ES-I3 (cell line): Measurements from ENCODE around the gene IRF8.
A peak's percentile ranks its signal among the peaks of the same experiment; 100 is the strongest.
"Not testable (repeated sequence)": the region's sequence is repeated elsewhere in the genome, so short reads cannot be mapped to it uniquely, and the experiment has no call there.

Source experiments
- H3K36me3 ChIP-seq: 2 replicates; pipeline ENCODE4 v1.6.1; 2013; ENCODE audit warnings: mild to moderate bottlenecking, low read length, control low read depth, moderate library complexity; ENCODE audit not compliant: insufficient read depth
- H3K4me1 ChIP-seq: 2 replicates; pipeline ENCODE4 v1.6.1; 2013; ENCODE audit warnings: mild to moderate bottlenecking, control low read depth, low read length; ENCODE audit not compliant: insufficient read depth
- H3K9ac ChIP-seq: 2 replicates; pipeline ENCODE4 v1.6.1; 2013; ENCODE audit warnings: low read depth, mild to moderate bottlenecking, low read length, moderate library complexity
- H3K9me3 ChIP-seq: 2 replicates; pipeline ENCODE4 v1.6.1; 2013; ENCODE audit warnings: mild to moderate bottlenecking, low read length, moderate library complexity; ENCODE audit not compliant: control insufficient read depth, insufficient read depth

IRF8 gene, protein sequence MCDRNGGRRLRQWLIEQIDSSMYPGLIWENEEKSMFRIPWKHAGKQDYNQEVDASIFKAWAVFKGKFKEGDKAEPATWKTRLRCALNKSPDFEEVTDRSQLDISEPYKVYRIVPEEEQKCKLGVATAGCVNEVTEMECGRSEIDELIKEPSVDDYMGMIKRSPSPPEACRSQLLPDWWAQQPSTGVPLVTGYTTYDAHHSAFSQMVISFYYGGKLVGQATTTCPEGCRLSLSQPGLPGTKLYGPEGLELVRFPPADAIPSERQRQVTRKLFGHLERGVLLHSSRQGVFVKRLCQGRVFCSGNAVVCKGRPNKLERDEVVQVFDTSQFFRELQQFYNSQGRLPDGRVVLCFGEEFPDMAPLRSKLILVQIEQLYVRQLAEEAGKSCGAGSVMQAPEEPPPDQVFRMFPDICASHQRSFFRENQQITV

DNA sequence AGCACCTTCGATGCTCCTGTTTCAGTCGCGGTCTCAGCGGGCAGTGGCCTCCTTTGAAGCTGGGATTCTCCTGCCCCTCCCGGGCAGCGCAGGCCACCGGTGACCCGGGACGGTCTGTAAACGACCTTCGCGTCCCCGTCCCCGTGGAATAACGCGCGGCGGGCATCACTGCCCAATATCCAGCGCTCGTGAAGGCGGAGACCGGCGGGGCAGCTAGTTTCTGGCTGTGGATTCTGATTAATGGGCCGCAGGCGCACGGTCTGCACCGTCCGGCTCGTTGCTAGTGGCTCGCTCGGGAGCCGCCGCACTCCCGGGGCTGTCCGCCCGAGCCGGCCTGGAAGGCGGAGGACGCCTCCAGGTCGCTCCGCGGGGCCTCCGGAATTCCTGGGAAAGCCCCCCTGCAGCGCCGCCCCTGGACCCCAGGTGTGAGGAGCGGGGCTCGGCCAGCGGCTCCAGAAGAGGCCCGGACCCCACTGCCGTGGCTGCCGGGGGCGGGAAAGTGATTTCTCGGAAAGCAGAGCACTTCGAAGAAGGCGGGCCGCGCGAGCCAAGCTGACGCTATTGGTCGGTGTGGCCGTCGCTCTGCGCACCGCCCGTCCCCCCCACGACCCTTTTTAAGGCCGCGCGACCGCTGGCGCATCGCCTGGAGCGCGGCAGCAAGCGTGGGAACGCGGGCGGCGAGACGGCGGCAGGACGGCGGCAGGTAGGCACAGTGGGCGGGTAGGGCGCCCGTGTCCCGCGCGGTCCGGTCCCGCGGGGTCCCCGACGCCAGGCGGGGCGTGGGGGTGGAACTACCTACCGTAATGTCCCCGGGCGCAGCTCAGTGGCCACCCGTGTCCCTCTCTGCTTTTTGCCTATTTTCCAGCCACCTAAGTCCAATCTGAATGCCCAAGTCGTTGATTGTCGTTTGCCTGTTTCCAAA is at the start of gene IRF8:
TSS of gene IRF8 (plus strand) at position 642 of the 922 bp plus-strand sequence. CDS start 3,854 bp downstream, outside the sequence.
- H3K9me3 ChIP-seq: no peaks in the 10 kb centered on the region
- H3K4me1 ChIP-seq: no peaks in the 10 kb centered on the region
- H3K36me3 ChIP-seq: no peaks in the 10 kb centered on the region
- H3K9ac ChIP-seq: peak within 1 kb of the TSS; percentile 74

DNA sequence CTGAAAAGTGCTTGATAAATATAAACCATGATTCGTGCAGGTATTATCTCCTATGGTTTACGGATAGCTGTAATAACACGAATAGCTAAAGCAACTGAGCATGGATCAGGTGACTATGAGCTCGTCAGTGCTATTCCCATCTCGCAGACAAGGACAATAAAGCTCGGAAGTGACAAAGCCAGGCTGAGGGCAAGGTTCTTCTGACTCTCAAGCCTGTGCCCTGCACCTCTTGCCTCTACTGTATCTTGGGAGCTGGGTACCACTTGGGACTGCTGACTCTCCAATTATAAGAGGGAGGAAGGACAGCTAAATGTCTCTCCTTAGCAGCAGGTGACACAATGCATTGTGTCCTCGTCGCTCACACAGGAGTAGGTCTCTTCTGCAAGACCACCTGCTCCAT is 49.6 kb upstream of the IRF8 start:
- Histone ChIP-seq H3K9ac (no peak overlapping the region), H3K9me3 (no peaks in the 10 kb centered on the region), H3K36me3 (no peaks in the 10 kb centered on the region), H3K4me1 (no peaks in the 10 kb centered on the region)

DNA sequence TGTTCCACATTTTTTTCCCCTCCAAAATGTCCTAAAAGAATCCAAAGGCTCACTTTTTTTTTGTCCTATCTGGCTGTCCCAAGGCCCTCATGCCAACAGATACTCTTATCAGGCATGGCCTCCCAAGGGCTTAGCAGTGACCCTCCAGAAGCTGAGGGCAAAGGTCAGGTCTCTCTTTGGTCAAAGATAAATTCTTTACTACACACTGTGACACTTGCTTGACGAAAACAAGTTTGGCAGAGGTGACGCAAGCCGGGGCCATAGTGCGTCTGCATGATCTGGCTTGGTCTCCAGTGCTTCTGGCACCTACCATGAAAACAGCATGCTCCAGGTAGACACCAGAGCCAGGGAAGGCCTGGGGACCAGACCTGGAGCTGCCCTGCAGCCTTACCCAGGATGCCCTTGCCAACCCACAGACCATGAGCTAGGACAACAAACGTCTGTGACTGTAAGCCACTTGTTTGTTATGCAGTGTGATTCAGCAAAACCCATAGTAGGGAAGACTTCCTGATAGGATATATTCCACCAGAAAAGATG is 48.5 kb upstream of the IRF8 start:
- H3K9ac ChIP-seq: no peak overlapping the region
- no peaks in the 10 kb centered on the region for H3K36me3 ChIP-seq
- H3K4me1 ChIP-seq: no peaks in the 10 kb centered on the region
- no peaks in the 10 kb centered on the region for H3K9me3 ChIP-seq

DNA sequence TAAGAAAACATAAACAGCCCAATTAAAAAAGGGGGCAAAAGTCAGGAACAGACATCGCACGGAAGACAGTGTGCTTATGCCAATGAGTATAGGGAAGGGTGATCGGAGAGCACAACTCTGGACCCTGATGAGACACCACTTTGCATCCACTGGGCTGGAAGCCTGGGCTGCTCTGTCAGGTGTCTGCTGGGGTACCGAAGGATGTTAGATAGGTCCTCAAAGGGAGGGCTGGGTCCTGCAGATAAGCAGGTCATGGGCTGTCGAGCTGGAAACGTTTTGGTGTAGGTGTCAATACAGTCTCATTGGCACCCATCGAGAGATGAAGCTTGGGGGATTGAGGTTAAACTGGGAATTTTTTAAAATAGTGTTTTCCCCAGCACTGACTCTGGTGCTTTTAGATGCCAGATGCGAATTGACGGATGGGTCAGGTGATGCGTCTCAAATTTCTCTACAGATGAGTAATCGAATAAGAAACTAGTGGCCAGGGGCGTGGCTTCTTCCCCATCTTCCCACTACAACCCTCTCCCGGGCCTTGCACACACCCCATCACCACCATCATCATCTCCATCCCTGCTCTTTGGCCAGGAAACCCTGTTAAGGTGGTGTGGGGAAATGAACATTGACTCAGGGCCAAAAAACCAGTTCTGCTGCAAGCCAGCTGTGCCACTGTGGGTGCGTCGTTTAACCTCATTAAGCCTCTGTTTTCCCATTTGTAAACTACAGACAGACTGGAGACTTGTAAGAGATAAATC is 47.8 kb upstream of the IRF8 start:
- H3K9me3 ChIP-seq: no peaks in the 10 kb centered on the region

DNA sequence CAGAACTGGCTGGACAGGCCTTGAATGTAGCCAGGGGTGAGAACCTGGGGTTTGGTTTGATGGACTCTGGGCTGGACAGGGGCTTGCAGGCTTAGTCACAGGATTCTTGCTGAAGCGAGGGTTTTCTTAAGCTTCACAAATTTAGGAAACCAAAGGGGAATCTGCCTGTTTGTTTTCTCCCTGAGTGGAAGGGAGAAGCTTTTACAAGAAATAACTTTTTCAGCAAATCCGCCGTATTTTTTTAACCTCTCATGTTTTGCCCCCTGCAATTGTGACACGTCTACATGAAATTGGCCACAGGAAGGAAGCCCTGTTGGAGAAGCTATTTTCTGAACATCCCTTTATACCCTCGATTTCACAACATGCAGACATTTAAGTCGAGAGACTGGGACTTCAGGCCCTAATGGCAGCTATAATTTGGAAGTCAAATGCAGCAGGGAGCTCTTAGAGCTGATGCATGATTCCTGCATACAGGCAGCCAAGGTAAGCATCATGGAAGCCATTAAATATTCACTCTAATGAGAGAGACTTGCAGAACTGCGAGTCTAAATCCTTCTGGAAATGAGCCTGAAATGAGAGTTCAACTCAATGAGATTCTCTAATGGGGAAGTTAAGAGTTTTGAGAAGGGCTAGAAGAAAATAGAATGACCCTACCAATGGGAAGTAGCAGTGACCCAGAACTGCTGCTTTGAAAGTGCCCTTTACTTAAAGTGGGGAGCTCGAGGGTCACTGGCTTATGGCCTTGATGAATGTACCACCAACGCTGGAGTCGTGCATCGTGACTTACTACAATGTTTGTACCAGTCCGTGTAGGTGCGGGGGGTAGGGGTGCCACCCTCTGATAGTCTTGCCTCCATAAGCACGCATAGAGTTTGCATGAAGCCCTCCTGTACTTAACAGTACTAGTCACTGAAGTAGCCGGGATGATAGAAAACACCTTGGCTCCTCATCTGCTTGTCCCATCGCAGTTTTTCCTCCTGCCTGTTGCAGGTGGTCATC is 45.1 kb upstream of the IRF8 start:
- H3K9ac ChIP-seq: no peak overlapping the region
- no peaks in the 10 kb centered on the region for H3K4me1 ChIP-seq
- H3K36me3 ChIP-seq: no peaks in the 10 kb centered on the region

More for the DNA sequence above, 47.8 kb upstream of the IRF8 start:
- Histone ChIP-seq H3K36me3 (no peaks in the 10 kb centered on the region), H3K4me1 (no peaks in the 10 kb centered on the region), H3K9ac (no peak overlapping the region)

DNA sequence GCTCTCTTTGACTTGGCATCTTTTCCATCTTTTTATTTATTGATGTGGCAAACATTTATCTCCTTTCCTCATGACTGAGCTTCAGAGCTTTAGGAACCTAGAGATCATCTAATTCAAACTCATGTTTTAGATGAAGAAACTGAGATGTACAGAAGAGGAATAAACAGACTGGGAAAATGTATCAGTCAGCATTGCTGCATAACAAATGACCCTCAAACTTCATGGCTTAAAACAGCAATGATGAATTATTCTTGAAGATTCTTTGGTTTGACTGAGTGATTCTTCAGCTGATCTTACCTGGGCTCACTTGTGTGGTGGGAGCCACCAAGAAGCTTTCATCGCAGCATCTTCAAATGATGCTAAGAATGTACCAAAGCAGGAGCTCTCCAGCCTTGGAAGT is 44.0 kb upstream of the IRF8 start:
- Histone ChIP-seq H3K36me3 (no peaks in the 10 kb centered on the region), H3K4me1 (no peaks in the 10 kb centered on the region), H3K9ac (no peak overlapping the region), H3K9me3 (no peaks in the 10 kb centered on the region)

More for the DNA sequence above, 45.1 kb upstream of the IRF8 start:
- no peaks in the 10 kb centered on the region for H3K9me3 ChIP-seq

DNA sequence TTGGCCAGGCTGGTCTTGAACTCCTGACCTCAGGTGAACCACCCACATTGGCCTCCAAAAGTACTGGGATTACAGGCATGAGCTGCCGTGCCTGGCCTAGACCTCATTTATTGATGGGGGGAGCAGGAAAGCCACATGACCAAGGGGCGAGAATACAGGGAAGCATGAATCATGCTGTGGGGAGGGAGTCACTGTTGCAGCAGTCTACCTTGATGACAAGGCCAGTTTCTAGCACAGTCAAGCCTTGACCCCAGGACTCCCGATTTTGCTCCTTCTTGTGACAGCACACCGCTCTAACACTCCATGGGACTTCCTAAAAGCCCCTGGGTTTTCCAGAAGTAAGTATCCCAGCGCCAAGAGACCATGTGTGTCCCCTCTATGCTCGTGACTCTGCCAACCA is 42.9 kb upstream of the IRF8 start:
- Histone ChIP-seq H3K4me1 (no peaks in the 10 kb centered on the region), H3K36me3 (no peaks in the 10 kb centered on the region), H3K9me3 (no peaks in the 10 kb centered on the region), H3K9ac (no peak overlapping the region)

DNA sequence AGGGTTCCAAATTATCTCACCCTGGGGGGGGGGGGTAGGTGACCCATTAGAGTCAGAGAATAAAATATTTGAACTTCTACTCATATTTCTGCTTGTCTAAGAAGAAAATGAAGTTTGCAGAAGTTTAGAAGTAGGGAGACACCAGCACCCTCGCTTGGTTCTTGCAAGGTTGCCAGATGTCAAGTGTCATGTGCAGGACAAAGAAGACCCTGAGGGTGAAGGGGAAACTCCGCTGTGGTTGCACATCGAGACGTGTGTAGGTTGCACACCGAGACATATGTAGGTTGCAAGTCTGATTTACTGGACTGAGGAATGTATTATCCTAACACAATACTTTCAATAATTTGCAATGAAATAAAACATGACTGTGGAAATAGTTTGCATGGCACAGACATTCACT is 42.4 kb upstream of the IRF8 start:
- no peaks in the 10 kb centered on the region for H3K4me1 ChIP-seq
- no peak overlapping the region for H3K9ac ChIP-seq

DNA sequence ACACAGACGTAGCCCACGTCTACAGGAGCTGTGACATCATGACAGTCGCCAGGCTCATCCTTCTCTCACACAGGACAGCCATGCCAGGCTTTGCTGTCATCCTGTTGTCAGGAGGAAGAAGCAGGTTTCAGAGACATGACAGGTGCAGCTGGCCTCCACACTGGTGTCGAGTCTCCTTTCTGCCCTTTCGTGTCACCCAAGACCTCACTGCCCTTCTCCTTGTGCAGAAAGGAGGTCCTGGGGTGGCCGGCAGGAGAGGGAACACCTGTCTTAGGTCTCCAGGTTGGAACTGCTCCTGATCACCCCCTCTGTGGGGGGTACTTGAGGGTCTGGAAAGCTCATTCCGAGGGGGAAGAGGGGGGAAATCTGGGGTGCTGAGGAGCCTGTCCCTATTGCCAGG is 41.6 kb upstream of the IRF8 start:
- H3K9me3 ChIP-seq: no peaks in the 10 kb centered on the region
- no peaks in the 10 kb centered on the region for H3K4me1 ChIP-seq
- no peaks in the 10 kb centered on the region for H3K36me3 ChIP-seq
- H3K9ac ChIP-seq: no peak overlapping the region

More for the DNA sequence above, 42.4 kb upstream of the IRF8 start:
- no peaks in the 10 kb centered on the region for H3K9me3 ChIP-seq
- no peaks in the 10 kb centered on the region for H3K36me3 ChIP-seq

DNA sequence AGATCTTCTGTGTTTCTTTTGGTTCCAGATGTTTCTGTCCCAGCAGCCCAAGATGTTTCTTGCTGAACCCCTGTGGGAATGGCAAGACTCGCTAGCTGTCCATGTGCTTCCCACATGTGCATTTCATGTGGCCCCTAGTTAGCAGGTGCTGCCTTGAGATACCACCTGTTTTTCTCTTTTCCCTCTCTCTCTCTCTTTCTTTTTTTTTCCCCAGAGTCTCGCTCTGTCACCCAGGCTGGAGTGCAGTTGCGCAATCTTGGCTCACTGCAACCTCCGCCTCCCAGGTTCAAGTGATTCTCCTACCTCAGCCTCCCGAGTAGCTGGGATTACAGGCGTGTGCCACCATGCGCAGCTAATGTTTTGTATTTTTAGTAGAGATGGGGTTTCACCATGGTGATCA is 40.4 kb upstream of the IRF8 start:
- H3K9ac ChIP-seq, H3K36me3 ChIP-seq, H3K9me3 ChIP-seq, H3K4me1 ChIP-seq: not testable (repeated sequence)

DNA sequence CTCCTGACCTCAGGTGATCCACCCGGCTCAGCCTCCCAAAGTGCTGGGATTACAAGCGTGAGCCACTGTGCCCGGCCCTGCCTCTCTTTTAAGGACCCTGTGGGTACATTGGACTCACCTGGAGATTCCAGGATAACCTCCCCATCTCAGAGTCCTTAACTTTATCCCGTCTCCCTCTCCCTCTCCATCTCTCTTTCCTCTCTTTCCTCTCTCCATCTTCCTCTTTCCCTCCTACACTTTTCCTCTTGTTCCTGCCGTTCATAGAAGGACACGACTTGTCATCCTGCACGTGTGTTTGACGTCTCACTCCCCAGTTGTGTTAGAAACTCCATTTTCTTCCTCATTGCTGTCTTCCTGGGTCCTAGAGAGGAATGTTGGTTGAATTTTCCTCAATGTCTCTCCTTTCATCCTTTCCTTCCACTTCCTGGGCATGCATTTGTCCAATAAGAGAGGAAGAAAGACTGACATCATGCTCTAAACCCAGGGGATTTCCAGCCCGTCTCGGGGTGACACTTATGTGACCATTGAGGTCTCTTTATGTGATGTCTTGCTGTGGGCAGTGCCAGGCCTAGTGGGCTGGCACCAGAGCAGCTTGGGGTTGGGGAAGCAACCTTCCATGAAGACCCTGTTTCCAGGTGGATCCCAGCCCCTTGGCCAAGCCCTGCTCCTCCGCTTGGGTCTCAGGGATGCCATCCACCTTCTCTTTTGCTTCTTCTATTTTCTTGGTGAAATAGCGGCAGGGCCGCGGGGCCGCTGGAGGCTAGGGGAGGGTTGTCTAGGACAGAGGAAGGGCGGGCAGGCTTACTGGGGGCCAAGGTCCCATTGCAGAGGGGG is 39.8 kb upstream of the IRF8 start:
- Histone ChIP-seq H3K36me3 (no peaks in the 10 kb centered on the region), H3K4me1 (no peaks in the 10 kb centered on the region), H3K9ac (no peak overlapping the region), H3K9me3 (no peaks in the 10 kb centered on the region)

DNA sequence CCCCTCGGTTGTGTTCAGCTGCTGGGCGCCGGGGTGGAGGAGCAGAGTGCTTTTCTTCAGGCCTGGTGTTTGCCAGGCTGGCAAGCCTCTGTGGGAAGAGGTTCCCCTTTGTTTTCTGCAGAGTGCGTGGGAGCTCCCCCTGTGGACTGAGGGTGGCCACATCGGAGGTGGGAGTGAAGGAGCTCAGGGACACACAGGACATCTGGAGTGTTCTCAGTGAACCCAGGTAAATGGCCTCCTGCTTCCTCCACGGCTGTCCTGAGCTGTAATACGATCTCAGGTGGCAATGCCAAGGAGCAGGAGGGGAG is 39.2 kb upstream of the IRF8 start:
- Histone ChIP-seq H3K36me3 (no peaks in the 10 kb centered on the region), H3K9ac (no peak overlapping the region), H3K9me3 (no peaks in the 10 kb centered on the region; the same call in 1 of the 2 replicates), H3K4me1 (no peaks in the 10 kb centered on the region)
